22Rv1 (cell line): ENCODE results near the gene SIRT7.

Source experiments
- H3K27ac ChIP-seq: fragments of 450-650 bp; 2 replicates; pipeline ENCODE4 v1.5.1; 2017
- CTCF ChIP-seq: fragments of 450-650 bp; IDR thresholded peaks from 2 replicates; pipeline ENCODE4 v1.5.1; 2017; ENCODE audit warnings: mild to moderate bottlenecking
- ZFX ChIP-seq: fragments of 450-650 bp; IDR thresholded peaks from 2 replicates; pipeline ENCODE4 v1.6.1; 2017; ENCODE audit warnings: antibody characterized with exemption, borderline replicate concordance

SIRT7 gene

GRCh38 chr17:81948635-81949378 is 30.8 kb upstream of the SIRT7 start:
- TF ChIP-seq CTCF (no peak), ZFX (no peak)
- no peak overlapping the region for H3K27ac ChIP-seq

- no peak for TF ChIP-seq CTCF
- no peak for TF ChIP-seq ZFX
- no peak within 1 kb of the TSS for H3K27ac ChIP-seq
Observed at GRCh38 chr17:81947189-81947588, 29.2 kb upstream of the SIRT7 start, which contains the start of gene MYADML2. Gene MYADML2 (minus strand): TSS chr17:81947233. CDS start chr17:81941741, 5,492 bp downstream.

GRCh38 chr17:81944858-81945257 is 26.9 kb upstream of the SIRT7 start:
- H3K27ac ChIP-seq = no peak overlapping the region
- no peak for TF ChIP-seq ZFX
- TF ChIP-seq CTCF = no peak

- no peak overlapping the region for H3K27ac ChIP-seq
- TF ChIP-seq CTCF = no peak
- no peak for TF ChIP-seq ZFX
Observed at GRCh38 chr17:81942167-81942553, 24.2 kb upstream of the SIRT7 start.

- no peak overlapping the region for H3K27ac ChIP-seq
- no peak for TF ChIP-seq CTCF
- no peak for TF ChIP-seq ZFX
Observed at GRCh38 chr17:81941484-81942166, 23.6 kb upstream of the SIRT7 start.

- TF ChIP-seq ZFX (no peak), CTCF (no peak)
- no peak overlapping the region for H3K27ac ChIP-seq
Observed at GRCh38 chr17:81940538-81941483, 22.8 kb upstream of the SIRT7 start.
